SK-N-DZ (cell line): Measurements from ENCODE around the gene CCDC167.

Experiments
- DNase-seq: peaks from one replicate; pipeline ENCODE4 v3.0.0-alpha.2; 2015; ENCODE audit warnings: low spot score

CCDC167 gene

DNA sequence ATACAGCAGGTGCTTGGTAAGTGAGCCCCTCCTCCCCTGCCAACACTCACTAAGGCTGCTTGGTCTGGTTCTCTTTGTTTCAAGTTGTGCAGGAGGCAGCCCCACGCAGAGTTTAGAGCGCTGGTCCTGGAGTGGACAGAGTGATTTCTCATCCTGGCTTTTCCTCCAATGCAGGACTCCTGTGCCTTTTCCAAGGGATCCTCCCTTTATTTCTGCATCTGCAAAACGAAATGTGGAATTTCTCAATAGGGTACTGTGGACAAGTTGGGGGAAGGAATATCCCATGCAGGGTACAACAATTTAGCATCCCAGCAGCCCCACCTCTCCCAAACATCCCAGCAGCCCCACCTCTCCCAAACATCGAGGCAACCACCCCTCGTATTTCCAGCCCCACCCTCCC is 30.6 kb upstream of the CCDC167 start:
- DNase-seq, result no peak

DNA sequence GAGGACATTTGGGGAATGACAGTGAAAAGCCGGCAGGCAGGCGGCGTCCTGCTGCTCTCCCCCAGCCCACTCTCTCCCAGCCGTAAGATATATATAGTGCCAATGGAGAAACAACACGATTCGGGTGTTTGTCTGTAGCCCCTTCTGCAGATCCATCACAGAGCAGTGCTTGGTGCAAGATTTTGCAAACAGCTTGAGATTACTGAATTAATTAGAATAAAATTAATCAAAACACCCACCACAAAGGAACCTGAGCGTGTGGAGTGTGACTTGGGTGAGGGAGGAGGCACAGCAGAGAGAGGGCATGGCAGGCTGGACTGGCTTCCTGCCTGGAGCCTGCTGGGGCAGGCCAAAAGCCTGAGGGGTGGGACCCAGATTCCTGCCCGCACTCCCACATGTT is 28.8 kb upstream of the CCDC167 start:
- DNase-seq, result no peak

DNA sequence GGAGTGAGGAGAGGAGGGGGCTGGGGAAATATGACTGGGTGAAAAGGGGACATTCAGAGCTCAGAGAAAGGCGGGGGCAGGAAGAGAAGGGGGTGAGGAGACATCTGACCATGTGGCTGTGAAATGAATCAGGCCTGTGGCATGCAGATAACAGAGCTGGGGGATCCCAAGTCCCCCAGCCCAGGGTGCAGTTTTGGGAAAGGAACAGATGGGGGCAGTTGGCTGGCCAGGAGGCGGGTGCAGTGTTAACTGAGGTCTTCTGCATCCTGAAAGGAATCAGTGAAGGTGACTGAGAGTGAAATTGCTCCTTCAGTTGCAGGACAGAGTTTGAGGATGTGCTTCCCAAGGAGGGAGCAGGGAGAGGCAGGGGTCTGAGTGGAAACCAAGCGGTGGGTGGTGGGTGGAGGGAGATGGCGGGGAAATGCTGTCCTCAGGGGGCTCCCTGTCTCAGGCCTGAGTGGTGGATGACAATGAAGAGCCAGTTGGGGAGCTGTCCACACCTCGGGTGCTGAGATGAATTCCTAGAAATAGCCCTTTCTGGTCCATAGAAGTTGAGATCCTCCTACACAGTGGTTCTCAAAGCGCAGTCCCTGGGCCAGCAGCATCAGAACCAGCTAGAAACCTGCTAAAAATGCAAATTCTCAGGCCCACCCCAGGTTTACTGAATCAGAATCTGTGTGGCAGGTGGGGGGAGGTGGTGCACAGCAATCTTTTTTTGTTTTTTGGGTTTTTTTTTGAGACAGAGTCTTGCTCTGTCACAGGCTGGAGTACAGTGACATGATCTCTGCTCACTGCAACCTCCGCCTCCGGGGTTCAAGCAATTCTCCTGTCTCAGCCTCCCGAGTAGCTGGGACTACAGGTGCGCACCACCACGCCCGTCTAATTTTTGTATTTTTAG is 26.0 kb upstream of the CCDC167 start:
- DNase-seq, result no peak

DNA sequence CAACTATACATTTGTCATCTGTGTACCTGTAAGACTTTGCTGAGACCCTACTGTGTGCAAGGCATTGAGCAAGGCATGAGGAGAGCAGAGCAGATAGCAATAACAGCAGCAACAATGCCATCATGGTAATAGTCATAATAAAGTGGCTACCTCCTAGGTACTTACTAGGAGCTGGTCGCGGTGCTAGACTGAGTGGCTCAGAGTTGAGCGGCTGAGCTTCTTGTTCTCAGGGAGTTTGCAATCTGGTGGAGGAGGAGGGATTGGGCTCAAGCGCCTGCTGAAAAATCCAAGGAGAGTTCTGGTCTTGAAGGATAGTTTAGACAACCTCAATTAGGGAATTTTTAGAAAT is 25.3 kb upstream of the CCDC167 start:
- DNase-seq, result no peak

DNA sequence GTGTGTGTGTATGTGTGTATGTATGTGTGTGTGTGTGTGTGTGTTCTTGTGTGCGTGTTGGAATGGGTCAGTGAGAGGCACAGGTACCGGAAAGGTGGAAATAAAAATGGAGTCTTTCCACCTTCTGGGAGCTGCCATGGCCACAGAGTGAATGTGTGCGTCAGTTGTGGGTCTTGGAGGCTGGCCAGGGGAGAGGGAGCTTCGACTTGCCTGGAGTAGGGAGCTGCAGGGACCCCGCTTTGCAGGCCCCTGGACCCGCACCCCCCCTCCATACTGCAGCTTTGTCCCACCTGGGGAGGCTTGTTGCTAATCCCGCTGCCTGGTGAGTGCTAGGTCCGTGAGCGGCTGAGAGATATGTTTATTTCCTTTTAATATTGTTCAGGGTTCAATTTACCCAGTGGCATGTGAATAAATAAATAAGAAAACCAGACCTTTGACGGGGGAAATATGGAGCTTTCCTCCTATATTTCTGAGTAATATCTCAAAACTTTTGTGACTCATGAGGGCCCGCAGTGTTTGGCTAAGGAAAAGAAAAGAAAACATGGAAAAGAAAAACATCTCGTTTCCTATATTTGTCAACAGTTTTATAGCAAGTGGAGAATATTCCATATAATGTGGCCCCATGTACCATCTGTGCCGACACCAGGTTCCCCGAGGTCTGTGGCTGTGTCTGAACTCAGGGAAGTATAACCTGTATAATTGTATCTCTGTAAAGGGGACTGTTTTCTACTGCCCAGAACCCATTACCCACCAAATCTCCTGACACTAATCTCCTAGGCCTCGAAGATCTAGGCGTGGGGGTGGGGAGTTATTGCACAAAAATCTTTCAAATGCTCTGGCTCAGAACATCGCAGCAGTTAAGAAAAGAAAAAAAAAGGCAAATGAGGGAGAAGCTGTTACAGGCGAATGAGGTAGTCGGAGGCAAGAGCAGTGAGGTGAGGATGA is 24.6 kb upstream of the CCDC167 start:
- DNase-seq, result no peak

DNA sequence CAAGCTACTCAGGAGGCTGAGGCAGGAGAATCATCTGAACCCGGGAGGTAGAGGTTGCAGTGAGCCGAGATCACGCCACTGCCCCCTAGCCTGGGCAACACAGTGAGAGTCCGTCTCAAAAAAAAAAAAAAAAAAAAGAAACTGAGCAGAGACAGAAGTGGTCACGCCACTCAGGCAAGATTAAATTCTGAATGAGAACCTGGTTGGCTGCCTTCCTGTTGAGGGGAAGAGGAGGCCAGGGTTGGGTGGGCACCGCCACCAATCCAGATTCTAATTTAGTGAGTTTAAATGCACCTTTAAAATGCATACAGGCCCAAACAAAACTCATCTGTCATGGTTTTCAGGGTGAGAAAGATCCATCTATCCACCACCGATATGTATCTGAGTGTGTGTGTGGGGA is 23.7 kb upstream of the CCDC167 start:
- DNase-seq, result no peak

DNA sequence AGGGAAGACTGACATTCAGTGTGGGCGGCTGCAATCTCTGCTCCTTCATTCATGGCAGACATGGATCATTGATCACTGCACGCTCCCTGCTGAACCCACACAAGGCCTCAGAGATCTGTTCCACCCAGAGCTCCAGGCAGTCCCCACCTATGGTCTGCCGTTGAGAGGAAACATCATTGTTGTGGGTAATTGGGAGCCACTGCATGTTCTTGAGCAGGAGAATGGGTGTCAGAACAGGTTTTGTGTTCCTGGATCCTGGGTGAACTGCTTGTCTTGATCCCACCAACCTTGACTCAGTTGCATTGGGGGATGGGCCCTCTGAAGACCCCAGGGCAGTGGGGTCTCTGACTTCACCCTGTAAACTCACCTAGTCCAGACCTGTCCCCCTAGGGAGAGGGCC is 23.1 kb upstream of the CCDC167 start:
- DNase-seq, result no peak

DNA sequence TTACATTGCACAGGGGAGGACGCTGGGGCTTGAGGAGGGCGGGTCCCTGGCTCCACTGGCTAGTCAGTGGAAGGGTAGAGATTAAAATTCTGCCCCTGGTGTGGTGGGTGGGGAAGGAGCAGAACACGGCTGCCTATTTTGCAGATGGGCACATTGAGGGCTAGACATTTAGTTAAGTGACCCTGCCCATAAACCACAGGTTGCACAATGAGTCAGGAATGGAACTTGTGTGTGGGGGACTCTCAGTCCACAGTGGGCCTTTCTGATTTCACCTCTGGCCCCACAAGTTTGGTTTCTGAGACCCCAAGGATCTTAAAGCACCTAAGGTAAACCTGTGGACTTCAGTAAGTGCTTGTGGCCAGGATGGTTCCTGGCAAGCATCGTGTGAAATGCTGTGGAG is 22.0 kb upstream of the CCDC167 start:
- no peak for DNase-seq

DNA sequence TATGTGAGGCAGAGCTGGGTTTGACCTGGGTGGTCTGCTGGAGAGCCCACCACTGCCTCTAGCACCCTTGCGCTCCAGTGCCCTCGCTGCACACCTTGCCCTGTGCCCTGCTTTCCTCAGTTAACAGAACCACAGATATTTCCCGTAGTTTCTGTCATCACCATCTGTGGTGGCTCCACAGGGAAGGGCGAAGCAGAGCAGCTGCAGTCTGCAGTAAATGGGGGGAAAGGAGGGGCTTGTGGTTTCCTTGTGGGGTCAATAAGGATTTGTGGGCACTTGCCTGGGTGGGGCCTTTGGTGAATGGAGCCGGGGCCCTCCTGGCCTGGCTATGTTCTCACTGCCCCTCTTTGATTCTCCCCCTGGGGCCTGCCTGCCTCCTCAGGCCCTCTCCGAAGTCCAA is 21.2 kb upstream of the CCDC167 start:
- DNase-seq, result no peak

DNA sequence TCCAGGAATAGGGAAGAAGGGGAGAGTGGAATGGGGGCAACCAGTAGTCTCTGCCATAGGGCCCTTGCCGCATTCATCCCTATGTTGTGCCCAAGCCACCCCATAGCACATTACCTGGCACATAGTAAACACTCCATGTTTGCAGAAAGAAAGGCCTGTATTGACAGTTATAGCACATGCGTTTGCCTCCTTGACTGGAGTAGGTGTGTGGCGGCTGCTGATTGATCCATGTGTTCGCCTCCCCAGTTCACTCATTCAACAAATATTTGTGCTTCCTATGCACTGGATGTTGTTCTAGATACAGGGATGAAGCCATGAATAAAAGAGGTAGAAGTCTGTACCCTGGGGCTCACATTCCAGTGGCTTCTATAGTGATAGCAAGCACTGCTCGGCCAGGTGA is 19.8 kb upstream of the CCDC167 start:
- DNase-seq, result no peak

DNA sequence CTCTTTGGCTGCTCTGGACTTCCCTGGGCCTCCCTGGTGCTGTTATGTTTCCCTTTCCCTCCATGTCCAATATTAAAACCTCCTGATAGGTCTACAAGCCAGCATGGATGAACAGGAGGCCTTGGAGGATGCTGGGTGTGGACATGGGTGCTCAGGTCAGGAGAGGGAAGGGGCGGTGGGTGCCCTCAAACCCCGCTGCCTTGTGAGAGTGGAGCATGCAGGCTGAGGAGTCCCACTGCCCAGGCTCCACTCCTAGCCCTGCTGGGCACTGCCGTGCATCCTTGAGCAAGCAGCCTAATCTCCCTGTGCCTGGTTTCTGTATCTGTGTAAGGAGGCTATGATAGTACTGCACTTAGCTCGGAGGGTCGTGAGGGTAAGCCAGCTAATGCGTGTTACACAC is 18.4 kb upstream of the CCDC167 start:
- no peak for DNase-seq

DNA sequence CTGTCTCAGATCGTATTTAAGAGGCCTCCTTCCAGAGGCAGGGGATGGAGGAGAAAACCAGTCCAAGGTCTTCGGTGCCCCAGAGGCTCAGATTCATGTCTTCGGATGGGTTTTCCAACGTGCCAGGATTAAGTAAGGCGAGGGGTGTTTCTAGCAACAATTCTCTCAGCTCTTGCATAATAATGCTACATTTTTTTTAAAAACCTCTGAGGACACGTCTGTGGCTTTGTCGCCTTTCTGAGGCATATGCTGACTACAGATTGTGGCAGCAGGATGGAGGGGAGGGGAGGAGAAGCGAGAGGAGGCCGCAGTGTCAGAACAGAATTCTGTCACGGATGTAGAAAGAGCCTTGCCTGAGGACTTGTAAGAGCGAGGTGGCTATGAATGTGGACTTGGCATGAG is 17.7 kb upstream of the CCDC167 start:
- DNase-seq, result no peak

DNA sequence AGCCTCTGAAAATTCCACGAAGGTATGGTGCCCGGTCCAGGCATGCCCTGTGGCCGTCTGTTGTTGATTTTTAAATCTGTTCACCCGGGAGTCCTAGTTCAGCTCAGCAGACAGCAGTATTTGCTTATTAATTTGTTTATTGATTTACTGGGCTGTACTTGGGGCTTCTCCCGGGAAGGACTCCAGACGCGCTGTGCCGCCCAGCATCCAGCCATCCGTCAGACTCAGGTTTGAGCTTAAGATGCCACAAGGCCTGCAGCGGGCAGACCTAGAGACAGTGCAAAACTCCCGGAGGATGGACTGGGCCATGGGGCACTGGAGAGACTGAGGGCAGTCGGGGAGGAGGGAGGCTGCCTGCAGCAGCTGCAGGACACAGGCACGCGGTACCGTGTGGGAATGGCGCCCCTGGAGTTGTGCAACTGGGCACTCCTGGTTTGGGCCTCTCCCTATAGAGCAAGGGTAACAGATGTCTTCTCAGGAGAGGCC is 17.3 kb upstream of the CCDC167 start:
- DNase-seq, result no peak

DNA sequence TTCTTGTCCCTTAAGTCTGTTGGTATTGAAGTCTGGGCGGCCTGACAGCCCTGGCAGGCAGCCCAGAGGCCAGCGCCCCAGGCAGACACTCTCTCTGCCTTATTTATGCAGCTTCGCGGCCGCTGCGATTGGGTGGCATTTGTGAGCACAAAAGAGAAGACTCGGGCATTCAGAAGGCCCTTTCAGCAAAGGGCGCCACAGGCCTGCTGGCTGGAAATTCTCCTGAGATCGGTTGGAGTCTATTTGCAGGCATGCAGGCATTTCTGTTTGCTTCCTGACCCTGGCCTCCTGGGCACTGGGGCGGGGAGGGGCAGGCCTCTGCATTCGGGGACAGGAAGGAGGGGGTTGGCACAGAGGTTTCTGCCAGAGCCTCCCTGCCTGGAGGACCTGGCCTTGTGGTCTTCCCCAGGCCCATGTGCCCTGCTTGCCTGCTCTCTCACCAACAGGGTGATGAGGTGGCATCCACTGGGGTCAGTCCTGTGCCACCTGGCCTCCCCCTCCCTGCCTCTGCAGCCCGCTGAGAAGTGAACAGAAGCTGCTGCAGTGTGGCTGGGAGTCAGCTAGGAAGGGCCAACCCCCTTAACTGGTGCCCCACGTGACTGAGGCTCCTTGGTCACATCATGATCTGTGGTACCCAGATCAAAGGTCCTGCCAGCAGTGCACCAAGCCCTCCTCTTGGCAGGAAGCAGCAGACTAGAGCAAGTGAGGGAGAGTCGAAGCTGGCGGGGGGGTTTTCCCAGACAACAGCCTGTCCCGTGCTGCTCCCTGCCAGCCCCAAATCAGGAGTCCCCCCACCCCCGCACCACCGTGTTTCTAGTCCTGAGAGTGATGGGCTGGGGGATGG is 16.6 kb upstream of the CCDC167 start:
- DNase-seq, result peak; percentile 53

DNA sequence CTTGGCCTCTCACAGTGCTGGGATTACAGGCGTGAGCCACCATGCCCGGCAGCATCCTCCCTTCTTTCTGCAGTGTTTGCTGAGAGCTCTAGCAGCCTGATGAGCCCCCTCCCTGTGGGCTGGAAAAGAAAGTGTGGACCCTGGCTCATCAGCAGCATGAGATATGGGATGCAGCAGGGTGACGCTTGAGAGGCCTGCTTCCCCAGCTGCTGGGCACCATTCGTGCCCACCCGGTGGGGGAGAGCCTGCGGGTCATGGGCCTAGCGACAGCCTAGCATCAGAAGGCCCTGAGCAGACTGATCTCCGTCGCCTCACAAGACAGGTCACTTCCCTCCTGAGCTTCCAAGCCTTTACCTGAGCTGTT is 16.0 kb upstream of the CCDC167 start:
- DNase-seq, result no peak

DNA sequence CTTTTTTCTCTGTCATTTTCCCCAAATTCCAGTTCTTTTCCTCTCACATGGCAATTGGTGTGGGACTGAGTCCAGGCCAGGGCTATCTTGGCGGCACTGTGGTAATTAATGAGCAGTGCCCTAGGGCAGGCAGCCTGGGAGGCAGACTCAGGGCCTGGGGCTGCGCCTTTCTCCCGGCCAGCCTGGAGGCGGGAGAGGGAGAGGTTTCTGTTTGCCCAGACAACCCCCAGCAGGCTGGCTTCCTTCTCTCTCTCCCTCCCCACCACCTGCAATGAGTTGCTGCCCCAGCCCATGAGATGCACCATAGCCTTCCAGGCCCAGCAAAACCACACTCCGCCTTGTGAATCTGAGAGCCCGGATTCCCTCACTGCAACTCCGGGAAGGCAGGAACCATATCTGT is 15.1 kb upstream of the CCDC167 start:
- no peak for DNase-seq

DNA sequence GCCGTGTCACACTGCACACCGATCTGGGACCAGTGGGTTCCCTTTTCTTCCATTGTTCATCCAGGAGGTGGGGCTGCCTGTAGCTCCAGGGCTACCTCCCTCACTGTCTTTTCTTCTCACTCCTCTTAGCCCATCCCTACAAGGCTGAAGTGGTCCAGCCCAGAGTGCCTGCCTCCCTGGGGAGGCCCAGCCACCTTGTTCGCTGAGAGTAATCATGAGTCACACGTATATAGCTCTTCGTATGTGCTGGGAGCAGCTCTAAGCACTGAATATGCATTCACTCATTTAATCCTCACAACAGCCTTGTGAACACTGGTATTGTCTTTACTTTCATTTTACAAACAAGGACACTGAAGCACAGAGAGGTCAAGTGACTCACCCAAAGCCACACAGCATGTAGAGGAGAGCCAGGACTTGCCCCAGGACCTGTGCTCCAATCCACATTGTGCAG is 14.7 kb upstream of the CCDC167 start:
- DNase-seq, result no peak

DNA sequence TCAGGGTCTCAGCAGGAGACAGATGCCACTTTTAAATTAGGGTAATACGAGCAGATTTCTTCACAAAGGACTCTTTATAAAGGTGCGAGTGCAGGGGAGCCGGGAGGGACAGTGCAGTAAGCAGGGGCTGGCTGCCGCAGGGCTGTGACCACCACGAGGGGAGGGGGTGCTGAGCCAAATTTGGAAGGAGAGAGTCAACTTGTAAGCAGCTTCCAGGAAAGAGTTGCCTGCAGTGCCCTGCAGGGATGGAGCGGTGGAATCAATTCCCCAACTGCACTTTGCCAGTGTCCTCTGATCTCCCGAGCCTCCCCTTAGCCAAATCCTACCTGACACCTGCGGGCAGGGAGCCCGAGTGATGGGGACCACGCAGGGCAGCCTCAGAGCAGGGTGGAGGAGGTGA is 13.9 kb upstream of the CCDC167 start:
- no peak for DNase-seq

DNA sequence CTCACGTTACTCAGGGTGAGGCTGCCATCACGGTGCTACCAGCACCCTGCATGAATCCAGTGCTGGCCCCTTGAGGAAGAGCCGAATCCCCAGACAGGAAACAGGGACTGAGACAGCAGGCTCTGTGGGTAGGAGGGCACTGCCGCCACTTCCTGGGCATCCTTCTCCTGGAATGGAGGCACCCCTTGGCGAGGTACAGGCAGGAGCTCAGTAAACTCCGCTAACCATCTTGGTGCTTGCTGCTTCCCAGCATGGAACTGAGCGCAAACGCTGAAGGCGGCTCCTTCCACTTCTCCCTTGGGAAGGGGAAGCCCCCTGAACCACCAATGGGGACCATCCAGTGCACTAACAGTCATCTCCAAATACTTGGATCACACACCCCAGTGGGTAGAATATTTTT is 13.5 kb upstream of the CCDC167 start:
- DNase-seq, result no peak

DNA sequence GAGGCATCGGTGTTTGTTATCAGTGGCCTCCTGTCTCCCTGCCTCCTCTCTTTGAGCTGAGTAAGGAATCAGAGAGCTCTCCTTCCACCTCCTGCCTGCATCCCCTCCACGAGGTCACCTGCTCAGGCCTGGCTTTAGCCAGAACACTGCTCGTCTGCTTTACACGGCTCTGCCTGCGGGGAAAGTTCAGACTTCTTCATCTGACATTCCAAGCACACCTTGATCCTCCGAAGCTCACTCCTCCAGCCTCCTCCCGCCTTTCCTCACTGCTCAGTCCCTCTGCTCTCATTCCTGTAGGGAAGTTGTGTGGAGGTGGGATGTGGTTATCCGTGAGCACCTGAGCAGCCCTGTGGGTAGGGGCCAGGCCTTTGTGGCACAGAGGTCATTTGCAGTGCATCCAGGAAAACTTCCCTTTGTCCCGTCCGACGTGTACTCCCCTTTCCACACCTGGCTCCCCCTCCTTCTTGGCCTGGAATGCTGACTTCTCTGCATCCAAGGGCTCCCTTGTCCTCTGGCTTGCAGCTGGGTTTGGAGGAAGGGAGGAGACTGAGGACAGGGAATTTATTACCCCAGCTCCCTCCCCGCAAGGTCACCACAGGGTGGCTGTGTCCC is 12.8 kb upstream of the CCDC167 start:
- no peak for DNase-seq

DNA sequence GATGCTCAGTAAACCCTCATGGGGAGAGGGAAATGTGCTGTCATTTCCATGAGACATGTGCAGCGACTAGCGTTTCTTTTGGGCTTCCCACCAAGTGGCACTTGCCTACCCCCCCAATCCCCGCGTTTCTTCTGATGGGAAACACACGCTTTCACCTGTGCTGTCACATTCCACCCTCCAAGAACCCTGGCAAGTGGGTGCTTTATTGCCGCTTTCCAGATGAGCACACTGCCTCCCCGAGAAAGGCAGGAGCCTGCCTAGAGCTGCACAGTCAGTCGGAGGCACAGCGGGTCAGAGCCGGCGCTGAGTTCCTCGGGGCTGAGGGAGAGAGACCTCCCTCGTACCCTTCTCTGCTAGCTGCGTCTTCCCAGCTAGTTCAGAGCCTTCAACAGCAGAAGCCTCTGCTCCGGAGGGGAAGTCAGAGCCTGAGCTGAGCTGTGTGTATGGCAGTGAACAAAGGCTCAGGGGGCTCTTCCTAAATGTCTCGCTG is 12.3 kb upstream of the CCDC167 start:
- DNase-seq, result no peak
